Astrocyte of the hippocampus (primary cell): ENCODE data around the gene CYP24A1.

ENCODE experiments used
- DNase-seq: peaks from one replicate; pipeline ENCODE4 v3.0.0; 2011; ENCODE audit warnings: low read depth, low spot score

CYP24A1 gene

DNA sequence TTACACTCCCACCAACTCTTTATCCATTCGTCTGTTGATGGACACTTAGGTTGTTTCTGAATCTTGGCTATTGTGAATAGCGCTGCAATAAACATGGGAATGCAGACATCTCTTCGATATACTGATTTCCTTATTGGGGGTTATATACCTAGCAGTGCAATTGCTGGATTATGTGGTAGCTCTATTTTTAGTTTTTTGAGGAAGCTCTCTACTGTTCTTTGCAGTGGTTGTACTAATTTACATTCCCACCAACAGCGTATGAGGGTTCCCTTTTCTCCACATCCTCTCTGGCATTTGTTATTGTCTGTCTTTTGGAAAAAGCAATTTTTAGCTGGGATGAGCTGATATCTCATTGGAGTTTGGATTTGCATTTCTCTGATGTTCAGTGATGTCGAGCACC, 29.5 kb upstream of the CYP24A1 start:
- DNase-seq: no peak

DNA sequence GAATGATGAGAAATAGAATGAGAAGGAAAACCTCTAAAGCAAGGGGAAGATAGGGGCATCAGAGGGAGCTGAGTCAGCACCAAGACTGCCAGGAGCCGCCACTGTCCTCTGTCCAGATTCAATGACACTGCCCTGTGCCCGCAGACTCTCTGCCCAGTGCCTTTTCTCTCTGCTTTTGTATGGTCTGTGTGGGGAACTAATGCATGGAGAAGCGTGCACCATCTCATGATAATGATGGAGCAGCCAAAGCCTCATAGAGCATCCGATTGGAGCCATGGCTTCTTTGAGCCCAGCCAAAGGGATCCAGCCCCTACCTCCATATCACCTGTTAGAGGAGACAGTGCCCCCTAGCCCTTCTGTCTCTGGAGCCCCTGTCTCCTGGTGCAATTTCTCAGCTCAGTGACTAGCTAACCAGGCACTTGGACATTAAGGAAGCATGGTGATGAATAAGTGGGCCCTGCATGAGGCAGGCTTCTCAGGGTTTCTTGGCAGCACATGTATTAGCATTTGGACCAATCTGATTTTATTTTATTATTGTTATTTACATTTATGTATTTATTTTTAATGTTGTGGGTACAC, 27.6 kb upstream of the CYP24A1 start:
- no peak for DNase-seq

- DNase-seq: no peak
Measured at GRCh38 chr20:54200487-54201267, 26.9 kb upstream of the CYP24A1 start.

DNA sequence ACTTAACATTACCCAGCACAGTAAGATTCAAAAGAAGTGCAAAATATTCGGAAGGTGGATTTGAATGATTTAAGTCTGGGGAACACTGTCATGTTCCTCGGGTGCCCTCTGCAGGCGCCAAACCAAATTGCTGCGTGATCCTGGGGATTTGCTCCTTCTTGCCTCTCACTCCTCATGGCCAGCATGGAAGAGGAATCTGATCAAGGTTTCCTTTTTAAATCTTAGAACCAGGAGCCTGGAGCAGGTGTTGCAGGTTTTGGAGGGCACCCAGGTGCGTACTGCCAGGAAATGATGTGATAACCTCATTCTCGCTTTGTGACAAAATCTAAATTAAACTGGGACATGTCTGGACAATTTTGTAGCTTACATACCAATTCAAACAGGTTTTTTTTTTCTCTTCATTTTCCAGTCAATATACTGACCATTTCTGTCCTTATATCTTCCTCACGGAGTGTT, 26.0 kb upstream of the CYP24A1 start:
- DNase-seq: peak; percentile 88

DNA sequence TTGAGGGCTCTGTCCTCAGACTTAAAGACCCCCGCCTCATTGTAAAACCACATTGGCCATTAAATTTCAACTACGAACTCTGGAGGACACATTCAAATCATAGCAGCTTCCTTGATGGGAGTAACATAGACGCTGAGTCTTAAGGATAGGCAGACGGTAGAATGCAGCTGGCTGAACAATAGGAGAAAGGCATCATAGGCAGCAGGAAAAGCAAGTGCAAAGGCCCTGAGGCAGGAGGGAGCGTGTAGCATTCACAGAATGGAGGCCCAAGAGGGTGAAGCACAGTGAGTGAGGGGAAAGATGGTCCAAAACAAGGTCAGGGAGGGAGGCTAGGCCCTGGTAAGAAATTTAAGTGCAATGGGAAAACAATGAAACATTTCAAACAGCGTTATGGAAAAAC, 25.5 kb upstream of the CYP24A1 start:
- no peak for DNase-seq

- peak; percentile 64 for DNase-seq
Measured at GRCh38 chr20:54197621-54198604, 24.1 kb upstream of the CYP24A1 start.

DNA sequence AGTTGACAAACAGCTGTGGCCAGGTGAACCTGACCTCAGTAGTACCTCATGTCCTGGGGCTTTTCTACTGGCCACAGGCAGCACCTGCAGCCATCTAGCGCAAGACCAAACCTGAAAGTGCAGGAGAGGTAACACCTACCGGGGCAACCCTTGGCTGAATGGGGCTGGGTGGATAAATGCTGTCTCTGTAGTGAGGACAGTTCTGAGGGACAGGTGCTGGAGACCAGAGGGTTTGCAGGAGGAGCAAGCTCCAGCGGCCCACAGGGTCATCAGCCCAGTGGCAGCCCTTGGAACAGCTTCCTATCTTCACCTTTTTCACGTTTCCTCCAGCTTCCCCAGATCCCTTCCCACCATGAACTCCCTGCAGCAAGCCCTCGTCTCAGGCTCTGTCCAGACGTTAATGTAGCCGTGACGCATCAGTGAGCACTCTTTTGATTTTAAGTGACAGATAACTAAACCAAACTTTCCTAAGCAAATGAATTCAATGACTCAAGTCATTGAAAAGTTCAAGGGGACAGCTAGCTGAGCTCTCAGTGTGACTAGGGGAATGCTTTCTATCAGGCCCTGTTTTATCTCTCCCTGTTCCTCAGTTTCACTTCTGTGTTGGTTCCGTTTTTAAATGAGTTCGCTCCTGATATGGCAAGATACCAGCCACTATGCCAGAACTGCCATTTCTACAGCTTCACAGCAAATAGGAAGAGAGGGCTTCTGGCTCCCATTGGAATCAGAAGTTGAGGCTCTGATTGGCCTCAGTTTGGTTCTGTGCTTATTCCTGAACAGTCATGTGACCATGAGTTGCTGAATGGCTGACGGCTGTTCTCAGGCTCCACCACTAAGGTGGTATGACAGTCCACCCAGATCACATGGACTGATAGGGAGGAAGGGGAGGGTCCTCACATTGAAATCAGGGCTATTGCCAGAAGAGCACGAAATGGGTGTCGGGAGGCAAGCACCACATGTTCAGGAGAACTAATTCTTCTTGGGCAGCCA, 22.0 kb upstream of the CYP24A1 start:
- no peak for DNase-seq

- DNase-seq: peak; percentile 25
Measured at GRCh38 chr20:54194724-54195438, 21.1 kb upstream of the CYP24A1 start.

DNA sequence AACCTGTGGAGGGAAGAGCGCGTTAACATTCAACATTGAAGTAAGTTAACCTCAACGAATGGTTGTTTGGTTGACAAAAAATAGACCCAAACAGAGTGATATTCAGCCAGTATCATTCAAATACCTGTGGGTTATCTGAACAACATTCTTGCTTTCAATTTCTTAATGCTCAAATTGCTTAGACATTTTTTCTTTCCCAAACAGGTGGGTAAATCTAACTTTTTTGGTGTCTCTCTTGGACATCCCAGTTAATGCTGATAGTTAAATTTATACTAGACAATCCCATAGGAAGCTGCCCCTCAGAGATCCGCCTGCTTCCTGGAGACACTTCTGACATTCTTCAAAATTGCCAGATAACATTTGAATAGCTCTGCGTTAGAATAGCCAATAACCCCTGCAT, 20.0 kb upstream of the CYP24A1 start:
- DNase-seq: no peak

DNA sequence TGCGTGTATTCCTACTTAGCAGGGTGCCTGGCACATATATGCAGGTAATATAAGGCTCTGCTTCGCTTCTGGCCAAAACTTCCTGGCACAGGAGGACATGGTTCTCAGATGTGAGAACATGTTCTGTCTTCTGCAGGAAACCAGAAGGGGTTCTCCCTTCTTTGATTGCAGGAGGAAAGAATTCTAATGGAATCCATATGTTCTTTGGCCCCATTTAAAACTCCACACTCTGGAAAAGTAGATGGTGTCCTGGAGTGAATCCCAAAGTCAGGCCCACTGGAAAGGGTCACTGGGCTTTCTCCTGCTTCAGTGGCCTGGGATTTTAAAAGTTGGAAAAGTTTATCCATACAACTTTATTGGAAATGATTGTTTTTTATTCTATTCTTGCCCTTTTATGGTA, 16.4 kb upstream of the CYP24A1 start:
- no peak for DNase-seq

GRCh38 chr20:54189630-54190029, 15.8 kb upstream of the CYP24A1 start:
- DNase-seq: no peak

GRCh38 chr20:54188132-54188849, 14.5 kb upstream of the CYP24A1 start:
- no peak for DNase-seq

- DNase-seq: no peak
Measured at GRCh38 chr20:54184904-54185626, 11.3 kb upstream of the CYP24A1 start.

DNA sequence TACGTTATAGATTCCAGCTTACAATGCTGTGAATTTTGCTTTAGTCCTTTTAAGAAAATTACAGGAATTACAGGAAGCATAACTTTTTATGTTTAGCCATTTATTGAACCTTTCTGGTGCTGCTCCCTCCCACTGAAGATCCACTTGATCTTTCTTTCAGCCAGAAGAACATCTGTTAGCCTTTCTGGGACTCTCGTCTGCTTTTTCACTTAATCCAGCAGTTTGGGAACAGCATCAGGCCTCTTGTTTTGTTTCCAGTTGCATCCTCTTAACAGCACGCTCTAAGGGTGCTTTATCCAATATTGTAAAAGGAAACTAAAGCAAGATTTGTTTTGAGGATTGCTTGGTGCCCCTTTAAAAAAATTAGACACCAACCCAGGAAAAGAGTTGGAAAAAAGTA, 10.3 kb upstream of the CYP24A1 start:
- DNase-seq: no peak

DNA sequence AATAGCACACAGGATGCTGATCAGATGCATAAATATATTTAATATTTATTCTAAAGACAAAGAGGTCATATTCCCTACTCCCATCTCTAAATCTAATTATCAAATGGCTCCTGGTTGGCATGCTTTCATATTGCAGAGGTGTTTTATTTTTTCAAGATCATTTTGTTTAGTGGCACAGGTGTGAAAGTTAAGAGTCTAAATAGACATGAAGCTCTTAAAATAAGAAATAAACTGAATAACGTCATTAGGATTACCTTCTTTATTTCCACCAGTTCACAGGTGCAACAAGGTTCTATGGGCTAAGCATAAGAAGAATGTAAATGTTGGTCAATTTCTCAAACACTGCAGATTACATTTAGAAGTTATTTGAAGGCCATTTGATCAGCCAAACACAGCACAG, 7.1 kb upstream of the CYP24A1 start:
- DNase-seq: no peak

DNA sequence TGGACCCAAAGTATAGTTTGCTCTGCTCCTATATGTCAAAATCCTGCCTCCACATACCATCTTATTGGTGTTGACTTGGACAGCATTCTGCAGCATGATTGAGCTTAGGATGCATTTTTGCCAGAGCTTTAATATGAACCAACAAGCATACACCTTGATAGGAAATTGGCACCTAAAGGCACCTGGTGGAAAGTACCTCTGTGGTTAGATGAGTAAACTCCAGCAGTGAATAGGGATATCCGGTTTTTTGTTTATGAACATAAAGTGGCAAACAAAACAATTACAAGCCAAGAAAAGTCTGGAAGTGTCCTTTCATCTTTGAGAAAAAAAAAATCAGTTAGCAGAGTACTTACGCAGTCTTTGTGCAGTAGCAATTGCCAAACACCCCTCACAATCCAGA, 6.2 kb upstream of the CYP24A1 start:
- DNase-seq: no peak

DNA sequence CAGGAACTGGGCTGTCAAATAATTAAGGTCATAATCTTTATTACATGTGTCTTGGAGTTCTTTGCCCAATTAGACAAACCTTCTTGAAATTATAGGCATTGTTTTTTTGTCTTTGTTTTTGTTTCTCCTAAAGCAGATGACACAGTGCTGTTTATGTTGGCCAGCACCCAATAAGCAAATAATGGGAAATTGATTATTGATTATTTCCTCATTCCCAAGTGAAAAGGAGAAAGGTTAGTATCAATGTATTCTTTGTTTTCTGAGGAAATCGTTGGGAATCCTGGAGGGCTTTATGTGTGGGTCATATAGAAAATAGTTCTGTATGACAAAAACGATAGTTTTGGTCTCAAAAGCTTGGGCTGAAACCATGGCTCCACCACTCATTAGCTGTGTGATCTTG, 4.5 kb upstream of the CYP24A1 start:
- no peak for DNase-seq

GRCh38 chr20:54177378-54177777, 3.6 kb upstream of the CYP24A1 start:
- DNase-seq: no peak

GRCh38 chr20:54176610-54177009, 2.8 kb upstream of the CYP24A1 start:
- DNase-seq: peak; percentile 26
